Measurements from ENCODE around the gene PABPC3.

Gene PABPC3

GRCh38 chr13:25112695-25113255, 16.8 kb downstream of the PABPC3 start:
- no peak for DNase-seq

DNA sequence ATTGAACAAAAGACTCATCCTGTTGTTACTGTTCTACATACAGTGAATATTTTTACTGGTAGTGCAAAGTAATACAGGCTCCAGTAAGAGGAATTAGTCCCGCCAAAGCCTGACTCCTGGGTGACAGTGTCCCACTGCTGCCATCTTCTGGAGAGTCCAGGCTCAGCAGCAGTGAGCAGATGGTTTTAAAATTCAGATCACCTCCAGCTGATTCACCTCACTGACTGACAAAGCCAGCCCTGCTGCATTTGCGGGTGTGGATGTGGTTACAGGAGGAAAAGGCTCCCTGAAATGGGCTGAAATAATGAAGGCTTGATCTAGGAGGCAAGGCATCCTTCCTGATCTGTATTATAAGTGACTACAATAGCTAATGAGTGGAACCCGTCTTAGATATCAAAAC, 18.3 kb downstream of the PABPC3 start:
- DNase-seq = peak; percentile 75

DNA sequence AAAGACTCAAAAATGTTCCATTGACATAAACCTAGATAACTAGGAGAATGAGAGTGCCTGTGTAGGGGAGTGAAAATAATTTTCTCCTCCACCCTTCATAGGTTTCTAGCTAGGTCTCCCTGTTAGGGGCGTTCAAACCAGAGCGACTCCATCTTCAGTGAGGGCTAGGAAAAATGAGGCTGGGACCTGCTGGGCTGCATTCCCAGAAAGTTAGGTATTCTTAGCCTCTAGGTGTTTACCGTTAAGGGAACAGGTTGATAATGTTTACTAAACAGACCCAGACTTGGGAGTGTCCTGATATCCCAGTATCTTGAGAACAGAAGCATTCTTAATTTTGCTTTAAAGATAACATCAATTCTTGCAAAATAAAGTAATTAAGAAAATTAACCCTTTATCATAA, 20.1 kb downstream of the PABPC3 start:
- DNase-seq = no peak

DNA sequence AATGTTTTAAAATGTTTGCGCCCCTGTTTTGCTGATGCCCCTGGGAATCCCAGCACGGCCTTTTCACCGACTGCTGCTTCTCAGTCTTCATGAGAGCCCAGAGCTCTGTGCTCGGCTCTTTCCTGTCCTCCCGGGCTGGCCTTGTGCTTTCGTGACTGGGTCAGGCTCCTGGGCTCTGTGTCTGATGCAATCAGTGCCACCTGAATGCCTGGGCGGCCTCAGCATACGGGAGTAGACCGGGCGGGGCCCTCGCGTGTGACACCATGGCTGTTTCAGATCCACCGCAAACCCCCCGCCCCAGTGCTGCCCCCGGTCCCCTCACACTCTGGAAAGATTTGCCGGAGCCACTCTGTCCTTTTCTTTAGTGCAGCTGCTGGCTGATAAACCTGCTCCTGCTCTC, 21.4 kb downstream of the PABPC3 start:
- no peak for DNase-seq

- DNase-seq = no peak
Measured at GRCh38 chr13:25118378-25118905, 22.5 kb downstream of the PABPC3 start.

DNA sequence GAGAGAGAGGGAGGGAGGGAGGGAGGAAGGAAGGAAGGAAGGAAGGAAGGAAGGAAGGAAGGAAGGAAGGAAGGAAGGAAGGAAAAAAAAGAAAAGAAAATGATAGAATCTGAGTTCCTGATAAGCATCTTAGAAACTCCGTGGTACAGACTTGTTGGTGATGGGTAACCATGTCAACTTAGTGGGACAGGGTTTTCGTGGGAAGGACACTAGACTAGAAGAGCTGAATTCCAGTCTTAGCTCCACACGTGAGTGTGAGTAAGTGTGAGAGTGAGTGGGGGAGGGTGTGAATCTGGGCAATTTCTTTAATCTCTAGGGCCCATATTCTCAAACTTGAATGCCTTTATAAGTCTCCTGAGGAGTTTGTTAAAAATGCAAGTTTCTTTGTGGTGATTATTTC, 35.0 kb downstream of the PABPC3 start:
- no peak for DNase-seq

- DNase-seq = no peak
Measured at GRCh38 chr13:25131881-25132420, 36.0 kb downstream of the PABPC3 start.

DNA sequence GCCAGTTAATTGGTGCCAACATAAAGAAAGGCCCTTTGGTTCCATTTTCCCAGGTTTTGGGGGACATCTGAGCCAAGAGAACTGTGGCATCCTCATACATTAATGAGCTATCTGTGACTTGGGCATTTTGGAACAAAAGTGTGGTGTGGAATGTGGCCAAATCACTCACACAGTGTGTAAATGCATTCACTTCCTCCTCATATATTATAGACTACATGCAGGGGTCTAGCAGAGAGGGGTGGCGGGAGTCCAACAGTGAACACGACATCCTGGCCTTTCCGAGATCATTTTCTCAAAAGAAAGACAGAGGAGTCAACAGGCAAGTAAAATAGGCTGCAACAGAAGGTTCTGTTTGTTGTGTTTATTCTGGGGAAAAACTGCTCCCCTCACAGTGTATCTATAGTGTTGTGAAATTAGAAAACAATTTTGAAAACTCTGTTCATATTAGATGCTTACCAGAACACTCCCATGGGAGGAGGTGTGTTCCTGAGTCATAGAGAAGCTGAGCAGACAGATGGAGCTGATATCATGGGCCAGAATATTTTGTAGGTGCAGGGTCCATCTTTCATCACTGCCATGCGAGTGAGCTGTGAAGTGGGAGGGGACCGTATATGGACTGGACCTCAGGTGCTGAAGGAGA, 36.9 kb downstream of the PABPC3 start:
- DNase-seq = no peak

DNA sequence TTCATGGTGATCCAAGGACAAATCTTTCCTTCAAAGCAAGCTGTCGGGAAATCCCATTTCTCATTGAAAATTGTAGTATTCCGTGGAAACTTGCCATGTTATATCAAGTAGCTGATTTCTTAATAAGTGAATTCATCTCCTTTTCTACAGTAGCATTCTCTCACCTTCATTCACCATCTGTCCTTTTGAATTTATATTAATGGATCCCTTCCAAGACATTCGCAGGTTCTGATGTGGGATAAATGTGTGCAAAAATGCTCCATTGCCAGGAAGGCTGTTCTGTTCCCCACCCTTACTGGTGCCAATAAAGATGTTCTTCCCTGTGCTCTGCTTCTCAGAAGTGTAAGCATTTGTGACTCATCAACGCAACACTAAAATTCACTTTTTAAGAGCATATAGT, 40.0 kb downstream of the PABPC3 start:
- DNase-seq = no peak

DNA sequence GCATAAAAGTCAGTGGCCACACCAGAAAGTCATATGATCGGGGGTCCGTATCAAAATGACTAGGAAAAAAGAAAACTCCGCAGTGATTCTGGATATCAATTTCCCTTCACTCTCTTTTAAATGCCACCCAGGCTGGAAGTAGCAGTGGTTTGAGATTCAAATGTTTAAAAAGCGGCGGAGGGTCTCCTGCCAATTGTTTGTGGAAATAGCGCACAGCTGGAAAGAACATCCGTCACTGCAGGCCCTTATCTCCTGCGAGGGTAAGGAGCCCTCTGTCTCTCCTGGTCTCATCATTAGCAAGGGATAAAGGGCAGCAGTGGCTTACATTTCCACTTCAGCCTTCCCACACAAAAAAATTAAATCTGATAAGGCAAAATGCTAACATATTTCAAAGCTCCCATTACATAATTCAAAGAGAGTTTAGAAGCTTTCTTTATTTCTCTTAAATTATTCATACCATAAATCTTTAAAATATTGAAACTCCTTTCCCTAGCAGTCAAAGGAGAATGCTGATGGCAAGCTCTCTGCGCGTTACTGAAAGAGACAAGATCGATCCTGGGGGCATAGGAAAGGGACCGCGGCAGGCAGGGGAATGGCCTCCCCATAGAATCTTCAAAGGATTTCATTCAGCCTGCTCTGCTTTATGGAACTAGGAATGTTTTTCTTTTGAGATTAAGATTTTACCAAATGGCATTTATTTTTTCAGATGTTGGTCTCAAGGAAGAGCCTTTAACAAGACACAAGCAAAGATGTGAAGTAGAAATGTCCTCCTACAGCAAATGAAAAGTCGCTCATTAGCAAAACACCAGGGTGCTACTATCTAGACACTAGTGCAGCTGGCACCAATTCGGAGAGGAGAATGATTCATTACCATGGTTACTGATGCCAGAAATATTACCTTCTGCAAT, 41.2 kb downstream of the PABPC3 start:
- DNase-seq = no peak

DNA sequence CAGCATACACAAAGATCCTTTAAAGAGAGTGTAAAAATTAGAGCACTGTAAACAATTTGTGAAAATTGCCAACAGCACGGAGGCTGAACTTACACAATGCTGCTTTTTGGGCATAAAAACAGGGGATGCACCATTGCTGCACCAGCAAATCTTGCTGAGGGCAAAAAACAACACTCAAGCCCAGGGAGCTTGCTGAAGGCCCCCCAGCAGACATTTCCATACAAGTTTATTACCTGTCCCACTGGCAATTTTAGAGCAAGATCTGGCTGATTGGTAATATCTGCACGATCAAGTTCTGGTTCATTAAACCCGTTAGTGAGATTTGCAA, 41.8 kb downstream of the PABPC3 start:
- no peak for DNase-seq

- DNase-seq = no peak
Measured at GRCh38 chr13:25141042-25141441, 45.1 kb downstream of the PABPC3 start.

- no peak for DNase-seq
Measured at GRCh38 chr13:25143706-25144105, 47.8 kb downstream of the PABPC3 start.

- DNase-seq = no peak
Measured at GRCh38 chr13:25147638-25148401, 51.9 kb downstream of the PABPC3 start.

DNA sequence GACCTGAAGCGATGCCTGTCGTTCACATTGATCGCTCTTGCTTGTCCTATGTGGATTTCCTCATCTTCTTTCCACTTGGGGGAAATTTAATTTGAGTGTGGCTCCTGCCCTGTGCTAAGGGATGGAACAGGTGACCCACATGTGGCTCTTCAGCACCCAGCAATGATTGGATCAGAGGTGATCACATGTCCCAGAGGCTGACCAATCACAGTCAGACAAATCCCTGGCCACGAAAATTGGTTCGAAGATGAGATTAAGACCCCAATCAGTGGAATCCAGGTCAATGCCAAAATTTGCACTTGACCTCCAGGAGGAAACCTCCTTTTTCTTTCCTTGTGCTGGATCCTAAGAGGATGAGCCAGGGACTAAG, 52.5 kb downstream of the PABPC3 start:
- no peak for DNase-seq
